ENCODE results near the gene PTPRCAP. TPM values are rescaled to one million over a fixed set of nuclear protein-coding genes. Genes with fewer than 3 reads are reported as not detected.
A peak's percentile ranks its signal among the peaks of the same experiment; 100 is the strongest.

Gene PTPRCAP
- total RNA-seq, 4 donors from 2014 or later, result 3.5 to 6.4 (median 4.2) TPM

DNA sequence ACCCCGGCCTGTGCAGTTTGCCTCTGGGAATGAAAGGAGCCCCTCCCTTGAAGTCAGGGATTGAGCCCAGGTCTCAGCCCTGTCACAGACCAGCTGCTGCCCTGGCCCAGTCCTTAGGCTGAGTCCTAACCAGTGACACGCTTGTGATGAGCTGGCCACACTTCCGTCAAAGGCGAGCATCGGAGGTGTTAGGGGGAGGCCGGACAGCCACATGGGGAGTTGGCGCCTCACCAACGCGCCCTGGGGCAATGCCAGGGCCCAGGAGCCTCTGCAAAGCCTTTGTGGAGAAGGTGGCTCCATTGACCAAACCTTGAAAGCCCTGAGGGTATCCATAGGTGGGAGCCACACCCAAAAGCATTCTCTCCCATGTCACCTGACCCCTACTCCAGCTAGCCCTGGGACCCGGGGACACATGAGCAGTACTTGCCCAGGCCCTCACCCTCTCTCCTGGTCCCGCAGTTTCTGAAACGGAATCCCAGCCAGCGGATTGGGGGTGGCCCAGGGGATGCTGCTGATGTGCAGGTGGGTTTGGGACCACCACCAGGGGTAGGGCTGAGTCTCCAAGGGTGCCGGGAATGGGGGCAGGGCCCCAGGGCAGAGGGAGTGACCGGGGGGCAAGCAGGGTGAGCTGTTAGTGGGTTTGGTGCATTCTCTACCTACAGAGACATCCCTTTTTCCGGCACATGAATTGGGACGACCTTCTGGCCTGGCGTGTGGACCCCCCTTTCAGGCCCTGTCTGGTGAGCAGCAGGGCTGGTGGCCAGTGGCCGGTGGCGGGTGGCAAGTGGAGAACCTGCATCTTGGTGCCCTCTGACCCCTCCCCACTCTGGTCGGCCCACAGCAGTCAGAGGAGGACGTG, 3.7 kb downstream of the PTPRCAP start:
- no peak for ATAC-seq
- Histone ChIP-seq H3K4me1 (peaks cover 0 to 60% (median 9%) of the 10 kb centered on the region in 3 donors), H3K27ac (peak overlapping the region in 1 of 4 donors; percentile 10), H3K9me3 (no peaks in the 10 kb centered on the region), H3K4me3 (no peak overlapping the region), H3K36me3 (peaks cover 0 to 90% of the 10 kb centered on the region in 2 donors), H3K27me3 (no peaks in the 10 kb centered on the region)
- TF ChIP-seq EP300 (IDR thresholded peaks at IDR 0.05) (no peak), POLR2AphosphoS5 (IDR thresholded peaks at IDR 0.05) (no peak)
- WGBS, 2 donors (ENCODE audit: low coverage in 1 of 2), result 60 to 78% methylated on average over 1 to 3 of the region's 22 CpGs

DNA sequence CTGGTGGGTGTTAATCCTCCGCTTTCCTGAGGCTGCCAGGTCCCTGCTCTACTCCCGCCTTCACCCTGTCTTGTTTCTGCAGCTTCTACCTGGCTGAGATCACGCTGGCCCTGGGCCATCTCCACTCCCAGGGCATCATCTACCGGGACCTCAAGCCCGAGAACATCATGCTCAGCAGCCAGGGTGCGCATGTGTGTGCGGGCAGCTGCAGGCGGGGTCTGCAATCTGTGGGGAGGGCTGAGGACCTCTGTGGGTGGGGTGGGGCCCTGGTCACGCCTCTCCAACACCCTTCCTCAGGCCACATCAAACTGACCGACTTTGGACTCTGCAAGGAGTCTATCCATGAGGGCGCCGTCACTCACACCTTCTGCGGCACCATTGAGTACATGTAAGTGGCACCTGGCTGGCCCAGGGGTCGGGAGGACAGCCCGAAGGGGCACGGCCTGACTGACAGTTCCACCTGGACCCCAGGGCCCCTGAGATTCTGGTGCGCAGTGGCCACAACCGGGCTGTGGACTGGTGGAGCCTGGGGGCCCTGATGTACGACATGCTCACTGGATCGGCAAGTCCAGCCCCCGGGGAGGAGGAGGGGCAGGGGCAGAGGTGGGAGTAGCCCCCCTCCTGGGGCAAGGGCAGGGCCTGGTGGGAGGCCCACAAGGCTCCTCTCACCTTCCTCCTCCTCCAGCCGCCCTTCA, 4.7 kb downstream of the PTPRCAP start:
- no peak for TF ChIP-seq POLR2AphosphoS5 (IDR thresholded peaks at IDR 0.05)
- TF ChIP-seq POLR2A (IDR thresholded peaks at IDR 0.05), result no peak
- no peak for TF ChIP-seq EP300 (IDR thresholded peaks at IDR 0.05)
- TF ChIP-seq, protein P1, sequence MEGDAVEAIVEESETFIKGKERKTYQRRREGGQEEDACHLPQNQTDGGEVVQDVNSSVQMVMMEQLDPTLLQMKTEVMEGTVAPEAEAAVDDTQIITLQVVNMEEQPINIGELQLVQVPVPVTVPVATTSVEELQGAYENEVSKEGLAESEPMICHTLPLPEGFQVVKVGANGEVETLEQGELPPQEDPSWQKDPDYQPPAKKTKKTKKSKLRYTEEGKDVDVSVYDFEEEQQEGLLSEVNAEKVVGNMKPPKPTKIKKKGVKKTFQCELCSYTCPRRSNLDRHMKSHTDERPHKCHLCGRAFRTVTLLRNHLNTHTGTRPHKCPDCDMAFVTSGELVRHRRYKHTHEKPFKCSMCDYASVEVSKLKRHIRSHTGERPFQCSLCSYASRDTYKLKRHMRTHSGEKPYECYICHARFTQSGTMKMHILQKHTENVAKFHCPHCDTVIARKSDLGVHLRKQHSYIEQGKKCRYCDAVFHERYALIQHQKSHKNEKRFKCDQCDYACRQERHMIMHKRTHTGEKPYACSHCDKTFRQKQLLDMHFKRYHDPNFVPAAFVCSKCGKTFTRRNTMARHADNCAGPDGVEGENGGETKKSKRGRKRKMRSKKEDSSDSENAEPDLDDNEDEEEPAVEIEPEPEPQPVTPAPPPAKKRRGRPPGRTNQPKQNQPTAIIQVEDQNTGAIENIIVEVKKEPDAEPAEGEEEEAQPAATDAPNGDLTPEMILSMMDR (IDR thresholded peaks at IDR 0.05), result no peak
- Histone ChIP-seq H3K27me3 (no peaks in the 10 kb centered on the region), H3K9me3 (no peaks in the 10 kb centered on the region), H3K4me3 (no peak overlapping the region), H3K36me3 (peaks cover 0 to 80% of the 10 kb centered on the region in 2 donors), H3K4me1 (peaks cover 0 to 63% (median 10%) of the 10 kb centered on the region in 3 donors), H3K27ac (no peak overlapping the region)
- no peak for ATAC-seq
- WGBS, 2 donors (ENCODE audit: low coverage in 1 of 2), result 96% methylated on average over 4 of the region's 22 CpGs; no CpG with 5 or more reads in 1 of the 2 donors

DNA sequence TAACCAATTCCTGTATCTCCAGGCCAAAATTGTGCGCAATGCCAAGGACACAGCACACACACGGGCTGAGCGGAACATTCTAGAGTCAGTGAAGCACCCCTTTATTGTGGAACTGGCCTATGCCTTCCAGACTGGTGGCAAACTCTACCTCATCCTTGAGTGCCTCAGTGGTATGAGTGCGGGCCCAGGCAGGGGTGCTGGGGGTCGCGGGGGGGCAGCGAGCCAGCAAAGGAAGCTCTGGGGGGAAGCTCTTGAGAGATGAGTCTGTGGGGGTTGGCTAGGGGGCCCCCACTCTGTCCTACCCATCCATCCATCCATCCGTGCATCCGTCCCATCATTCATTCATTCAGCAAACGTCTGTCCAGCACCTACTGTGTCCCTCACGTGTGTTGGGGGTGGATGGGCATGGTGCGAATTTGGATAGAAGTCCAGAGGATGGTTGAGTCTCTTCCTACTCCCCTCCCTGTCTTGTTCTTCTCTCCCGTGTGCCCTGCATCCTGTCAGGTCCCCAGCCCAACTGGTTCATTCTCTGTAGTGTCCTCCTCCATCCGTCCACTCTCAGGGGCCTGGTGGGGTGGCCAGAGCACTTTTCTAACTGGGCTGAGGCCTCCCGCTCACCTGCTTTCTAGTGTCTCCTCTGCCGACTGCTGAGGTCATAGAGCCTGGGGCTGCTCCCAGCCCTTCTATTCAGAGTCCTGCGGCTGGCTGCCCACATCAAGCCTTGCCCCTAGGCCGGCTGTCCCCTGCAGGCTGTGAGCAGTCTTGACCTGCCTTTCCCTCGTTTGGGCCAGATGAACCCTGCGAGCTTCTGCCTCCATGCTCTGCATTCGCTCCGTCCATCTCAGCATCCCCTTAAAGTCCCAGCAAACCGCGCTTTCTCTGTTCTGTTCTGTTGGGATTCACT, 5.9 kb downstream of the PTPRCAP start:
- Histone ChIP-seq H3K4me1 (peaks cover 0 to 61% (median 13%) of the 10 kb centered on the region in 3 donors), H3K36me3 (peaks cover 0 to 72% of the 10 kb centered on the region in 2 donors), H3K27ac (no peak overlapping the region), H3K27me3 (no peaks in the 10 kb centered on the region), H3K9me3 (no peaks in the 10 kb centered on the region), H3K4me3 (no peak overlapping the region)
- WGBS, 2 donors (ENCODE audit: low coverage in 1 of 2), result 50 to 85% methylated on average over 4 to 16 of the region's 24 CpGs
- ATAC-seq, result no peak
- TF ChIP-seq EP300 (IDR thresholded peaks at IDR 0.05), result no peak
- TF ChIP-seq POLR2A (IDR thresholded peaks at IDR 0.05), result no peak

GRCh38 chr11:67429722-67430121, 7.8 kb downstream of the PTPRCAP start:
- H3K36me3 ChIP-seq, result peaks cover 0 to 55% of the 10 kb centered on the region in 2 donors
- peak overlapping the region in 1 of 4 donors; percentile 90 for H3K27ac ChIP-seq

DNA sequence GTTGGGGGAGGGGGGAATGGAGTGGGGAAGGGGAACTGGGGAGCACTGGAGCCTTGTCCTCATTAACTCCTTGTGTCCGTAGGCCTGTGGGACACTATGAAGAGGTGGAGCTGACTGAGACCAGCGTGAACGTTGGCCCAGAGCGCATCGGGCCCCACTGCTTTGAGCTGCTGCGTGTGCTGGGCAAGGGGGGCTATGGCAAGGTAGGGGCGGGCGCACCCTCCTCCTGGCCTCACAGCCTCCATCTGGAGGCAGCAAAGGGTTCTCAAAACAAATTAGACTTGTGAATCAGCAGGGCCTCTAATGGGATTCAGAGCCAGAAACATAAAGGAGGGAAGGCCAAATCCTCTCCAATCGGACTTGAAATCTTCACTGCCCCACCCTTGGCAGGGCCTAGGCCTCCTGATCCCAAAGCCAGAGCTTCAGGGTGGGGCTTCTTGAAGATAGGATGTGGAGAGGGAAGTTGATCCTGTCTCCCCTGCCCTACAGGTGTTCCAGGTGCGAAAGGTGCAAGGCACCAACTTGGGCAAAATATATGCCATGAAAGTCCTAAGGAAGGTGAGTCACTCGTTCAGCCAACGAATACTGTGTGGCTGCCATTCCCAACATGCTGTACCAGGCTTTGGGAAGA, 8.3 kb downstream of the PTPRCAP start:
- Histone ChIP-seq H3K27ac (peak overlapping the region; percentile 88 to 99 (median 90)), H3K4me1 (peaks cover 0 to 40% (median 13%) of the 10 kb centered on the region in 3 donors), H3K9me3 (no peaks in the 10 kb centered on the region), H3K36me3 (peaks cover 0 to 50% of the 10 kb centered on the region in 2 donors), H3K4me3 (peak overlapping the region; percentile 66 to 86), H3K27me3 (no peaks in the 10 kb centered on the region)
- no peak for ATAC-seq
- 54 to 76% methylated on average over 3 to 5 of the region's 12 CpGs for WGBS, 2 donors (ENCODE audit: low coverage in 1 of 2)
- TF ChIP-seq, protein P1 (IDR thresholded peaks at IDR 0.05), result no peak
- no peak for TF ChIP-seq EP300 (IDR thresholded peaks at IDR 0.05)
- TF ChIP-seq POLR2AphosphoS5 (IDR thresholded peaks at IDR 0.05), result no peak
- TF ChIP-seq POLR2A (IDR thresholded peaks at IDR 0.05), result no peak

More at GRCh38 chr11:67429722-67430121, 7.8 kb downstream of the PTPRCAP start:
- no peak for TF ChIP-seq POLR2A (IDR thresholded peaks at IDR 0.05)
- TF ChIP-seq, protein P1 (IDR thresholded peaks at IDR 0.05), result no peak
- TF ChIP-seq EP300 (IDR thresholded peaks at IDR 0.05), result no peak
- no peak for TF ChIP-seq POLR2AphosphoS5 (IDR thresholded peaks at IDR 0.05)
- peaks cover 0 to 42% (median 13%) of the 10 kb centered on the region in 3 donors for H3K4me1 ChIP-seq
- H3K9me3 ChIP-seq, result no peaks in the 10 kb centered on the region
- H3K27me3 ChIP-seq, result no peaks in the 10 kb centered on the region
- 56 to 79% methylated on average over 8 to 11 of the region's 11 CpGs for WGBS, 2 donors (ENCODE audit: low coverage in 1 of 2)
- no peak for ATAC-seq
- peak overlapping the region in 1 of 2 donors; percentile 66 for H3K4me3 ChIP-seq
